ENCODE results near the gene DAB1.

DAB1 gene

GRCh38 chr1:57410508-57410907 lies 13.4 kb downstream of the DAB1 start:
- no peak for DNase-seq

GRCh38 chr1:57407928-57408327 lies 15.9 kb downstream of the DAB1 start:
- no peak for DNase-seq

DNA sequence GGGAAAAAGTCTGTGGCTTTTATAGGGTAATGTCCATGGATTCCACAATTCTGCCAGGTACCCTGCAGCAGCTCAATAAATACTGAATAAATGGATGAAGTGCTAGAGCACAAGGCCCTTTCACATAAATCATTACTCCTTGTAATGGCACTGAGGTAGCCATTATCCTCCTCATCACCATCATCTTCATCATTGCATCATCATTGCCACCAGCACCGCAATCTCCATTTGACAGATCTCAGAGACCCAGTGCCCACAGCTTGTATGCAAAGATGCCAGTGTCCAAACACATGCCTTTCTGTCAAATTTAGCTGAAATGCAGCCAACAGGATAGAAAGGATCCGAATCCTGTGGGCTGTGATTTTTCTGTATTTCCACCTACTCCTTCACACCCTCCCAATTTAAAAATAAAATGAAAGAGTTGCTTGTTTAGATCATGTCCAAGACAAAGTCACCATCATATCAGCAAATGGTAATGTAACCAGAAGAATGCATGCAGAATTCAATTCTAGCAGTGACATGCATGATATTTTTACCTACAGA lies 17.4 kb downstream of the DAB1 start:
- DNase-seq = no peak

DNA sequence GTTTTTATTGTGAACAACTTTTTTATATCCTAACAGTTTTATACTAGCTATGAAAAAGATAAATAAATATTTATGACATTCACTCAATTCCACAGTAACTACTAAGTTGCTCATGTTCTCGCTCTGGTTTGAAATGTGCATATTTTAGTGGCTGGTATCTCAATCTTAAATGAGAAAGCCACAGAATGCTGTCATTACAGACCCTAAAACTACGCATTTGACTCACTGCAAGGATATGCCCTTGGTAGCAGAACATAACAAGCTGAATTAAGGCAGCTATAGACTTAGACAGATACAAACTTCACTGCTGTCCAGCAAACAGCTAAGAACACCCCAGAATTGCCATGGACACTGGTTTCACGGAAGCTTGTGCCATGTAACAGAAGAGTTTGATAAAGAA lies 19.0 kb downstream of the DAB1 start:
- no peak for DNase-seq

GRCh38 chr1:57403201-57403600 lies 20.7 kb downstream of the DAB1 start:
- no peak for DNase-seq

- DNase-seq = no peak
Observed at GRCh38 chr1:57401671-57402070, 22.2 kb downstream of the DAB1 start.

DNA sequence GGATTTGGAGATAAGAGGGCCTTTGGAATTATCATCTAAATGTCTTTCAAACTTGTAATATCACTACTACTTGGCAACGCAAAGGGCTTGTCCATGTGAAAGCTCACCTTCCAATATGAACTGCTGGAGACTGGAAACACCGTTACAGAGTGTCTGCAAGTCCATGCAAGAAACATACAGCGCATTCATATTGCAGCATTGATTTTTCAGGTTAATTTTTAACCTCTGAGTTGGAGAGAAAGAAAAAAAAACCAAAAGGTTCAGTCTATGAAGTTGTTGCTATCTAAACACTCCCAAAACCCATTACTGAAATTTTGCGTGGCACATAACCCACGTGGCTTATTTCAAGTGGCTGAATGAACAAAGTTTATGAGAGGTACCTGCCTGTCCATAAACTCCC lies 23.8 kb downstream of the DAB1 start:
- no peak for DNase-seq

GRCh38 chr1:57393058-57393584 lies 30.7 kb downstream of the DAB1 start:
- no peak for DNase-seq

DNA sequence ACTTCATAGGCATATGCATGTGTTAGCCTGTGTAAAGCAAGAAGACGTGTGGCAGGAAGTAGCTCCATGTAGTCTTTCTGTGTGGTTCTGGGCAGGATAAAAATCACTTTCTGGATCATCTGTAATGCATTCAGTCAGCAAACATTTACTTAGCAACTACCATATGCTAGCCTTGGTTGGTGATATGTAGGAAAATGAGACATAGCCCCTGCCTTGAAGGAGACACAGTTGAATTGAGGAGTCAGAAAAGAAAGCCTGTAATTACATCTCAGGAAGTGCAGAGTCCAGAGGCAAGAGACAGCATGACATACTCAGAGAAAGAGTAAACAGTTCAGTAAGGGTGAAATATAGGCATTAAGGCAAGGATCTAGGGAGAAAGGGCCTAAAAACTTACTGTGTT lies 38.5 kb downstream of the DAB1 start:
- DNase-seq = no peak

GRCh38 chr1:57384901-57385300 lies 39.0 kb downstream of the DAB1 start:
- DNase-seq = no peak

DNA sequence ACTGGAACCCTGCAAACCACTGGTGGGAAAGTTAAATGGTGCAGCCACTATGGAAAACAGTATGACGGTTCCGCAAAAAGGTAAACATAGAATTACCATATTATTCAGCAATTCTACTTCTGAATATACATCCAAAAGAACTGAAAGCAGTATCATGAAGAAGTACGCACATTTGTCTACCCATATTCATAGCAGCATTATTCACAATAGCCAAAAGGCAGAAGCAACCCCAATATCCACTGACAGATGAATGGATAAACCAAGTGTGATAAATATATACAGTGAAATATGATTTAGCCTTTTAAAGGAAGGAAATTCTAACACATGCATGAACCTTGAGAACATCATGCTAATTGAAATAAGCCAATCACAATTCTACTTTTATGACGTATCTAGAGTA lies 39.6 kb downstream of the DAB1 start:
- no peak for DNase-seq

DNA sequence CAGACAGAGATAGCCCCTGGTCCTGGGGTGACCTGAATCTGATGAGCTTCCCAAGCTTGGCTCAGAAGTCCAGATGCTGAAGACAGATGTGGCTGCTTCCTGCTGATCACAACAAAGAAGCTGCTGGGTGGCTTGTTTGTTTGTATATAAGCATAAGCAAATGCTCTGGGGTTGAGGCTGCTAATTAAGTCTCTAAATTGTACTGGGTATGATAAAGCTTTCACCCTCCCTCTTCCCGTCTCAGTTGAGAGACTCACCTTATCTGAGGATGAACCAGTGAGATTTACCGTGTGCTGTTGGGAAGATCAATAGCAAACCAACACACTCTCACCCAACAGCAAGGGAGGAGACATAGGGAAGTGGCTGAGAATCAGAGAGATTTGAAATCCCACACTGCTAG lies 42.0 kb downstream of the DAB1 start:
- no peak for DNase-seq

DNA sequence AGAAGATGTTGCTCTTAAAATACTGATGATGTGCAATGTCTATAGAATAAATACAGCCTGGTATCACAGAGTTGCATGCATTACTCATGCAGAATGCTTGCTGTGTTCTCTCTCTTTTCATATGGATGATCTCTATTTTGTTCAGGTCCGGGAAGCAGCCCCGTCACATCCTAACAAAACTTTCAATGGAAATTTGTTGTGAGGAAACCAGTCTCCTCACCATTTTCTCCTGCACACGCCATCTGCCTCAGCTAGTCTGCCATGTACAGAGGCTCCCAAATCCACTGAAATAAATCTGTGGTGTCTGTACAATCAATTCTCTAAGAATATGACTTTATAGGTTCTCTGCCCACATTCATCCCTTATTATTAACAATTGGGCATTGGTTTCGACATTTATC lies 42.4 kb downstream of the DAB1 start:
- DNase-seq = no peak

GRCh38 chr1:57380923-57381322 lies 42.9 kb downstream of the DAB1 start:
- DNase-seq = no peak

DNA sequence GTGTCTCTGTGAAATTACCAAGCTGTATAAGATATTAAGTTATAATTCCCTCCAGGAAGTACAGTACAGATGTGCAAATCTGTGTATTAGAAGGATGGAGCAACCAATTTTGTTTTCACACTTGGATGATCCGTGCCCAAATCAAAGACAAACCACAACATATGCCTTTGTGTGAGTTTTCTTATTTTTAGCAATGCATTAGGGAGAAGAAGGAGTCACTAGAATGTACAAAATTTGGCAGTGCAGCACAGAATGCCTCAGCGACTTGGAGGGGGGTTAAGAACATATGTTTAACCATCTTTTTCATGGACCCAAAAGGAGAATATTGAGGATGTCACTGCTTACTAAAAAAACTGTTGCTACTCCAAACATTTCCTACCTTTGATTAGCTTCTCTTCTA lies 45.3 kb downstream of the DAB1 start:
- no peak for DNase-seq

GRCh38 chr1:57377339-57378139 lies 46.3 kb downstream of the DAB1 start:
- no peak for DNase-seq

- DNase-seq = no peak
Observed at GRCh38 chr1:57376041-57376440, 47.8 kb downstream of the DAB1 start.

- no peak for DNase-seq
Observed at GRCh38 chr1:57369889-57370288, 54.0 kb downstream of the DAB1 start.

GRCh38 chr1:57367945-57368344 lies 55.9 kb downstream of the DAB1 start:
- DNase-seq = no peak

DNA sequence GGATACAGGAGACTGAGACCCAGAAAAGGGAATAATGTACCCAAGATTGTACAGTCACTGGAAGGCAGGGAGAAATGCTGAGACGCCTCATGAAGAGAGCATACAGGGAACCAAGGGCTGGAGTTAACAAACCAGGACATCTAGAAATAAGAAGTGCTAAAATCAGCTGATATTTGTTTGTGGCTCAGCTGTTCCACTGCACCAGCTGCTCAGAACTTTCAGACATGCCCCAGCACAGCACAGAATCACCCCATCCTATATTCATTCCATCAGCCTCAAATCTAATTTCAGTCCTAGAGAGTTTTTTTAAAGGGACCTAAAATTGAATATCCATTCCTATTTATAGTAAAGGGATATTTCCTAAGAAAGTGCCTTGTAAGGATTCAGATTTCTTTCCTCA lies 60.2 kb downstream of the DAB1 start:
- no peak for DNase-seq

- no peak for DNase-seq
Observed at GRCh38 chr1:57363165-57363564, 60.7 kb downstream of the DAB1 start.

- DNase-seq = no peak
Observed at GRCh38 chr1:57362480-57362879, 61.4 kb downstream of the DAB1 start.

- DNase-seq = no peak
Observed at GRCh38 chr1:57361516-57361915, 62.3 kb downstream of the DAB1 start.

- DNase-seq = no peak
Observed at GRCh38 chr1:57360846-57361407, 62.9 kb downstream of the DAB1 start.

Measured in AML-193 (cell line).